HG03442 (cell line): ENCODE results near the gene AGRP.

ENCODE experiments used
- ATAC-seq: cut with Tn5 transposase; IDR thresholded peaks from one replicate; pipeline ENCODE4 v1.9.1; 2021; ENCODE audit warnings: mild to moderate bottlenecking, moderate library complexity; ENCODE audit not compliant: unreplicated experiment

Gene AGRP

GRCh38 chr16:67445913-67446907, 37.1 kb downstream of the AGRP start:
- no peak for ATAC-seq

- ATAC-seq = no peak
Measured at GRCh38 chr16:67445441-67445912, 37.9 kb downstream of the AGRP start.

DNA sequence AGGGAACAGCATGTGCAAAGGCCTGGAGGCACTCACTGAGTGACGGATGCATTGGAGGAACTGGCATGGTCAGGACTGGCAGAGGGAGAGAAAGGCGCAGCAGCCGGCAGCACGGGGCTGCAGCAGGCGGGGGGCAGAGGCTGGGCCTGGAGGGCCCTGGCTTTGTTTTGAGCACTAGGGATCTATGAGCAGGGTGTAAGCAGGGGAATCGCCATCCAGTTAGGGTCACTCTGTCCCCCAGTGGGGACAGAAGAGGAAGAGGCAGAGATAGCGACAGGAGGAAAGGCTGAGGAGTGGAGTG, 38.3 kb downstream of the AGRP start:
- ATAC-seq = no peak

DNA sequence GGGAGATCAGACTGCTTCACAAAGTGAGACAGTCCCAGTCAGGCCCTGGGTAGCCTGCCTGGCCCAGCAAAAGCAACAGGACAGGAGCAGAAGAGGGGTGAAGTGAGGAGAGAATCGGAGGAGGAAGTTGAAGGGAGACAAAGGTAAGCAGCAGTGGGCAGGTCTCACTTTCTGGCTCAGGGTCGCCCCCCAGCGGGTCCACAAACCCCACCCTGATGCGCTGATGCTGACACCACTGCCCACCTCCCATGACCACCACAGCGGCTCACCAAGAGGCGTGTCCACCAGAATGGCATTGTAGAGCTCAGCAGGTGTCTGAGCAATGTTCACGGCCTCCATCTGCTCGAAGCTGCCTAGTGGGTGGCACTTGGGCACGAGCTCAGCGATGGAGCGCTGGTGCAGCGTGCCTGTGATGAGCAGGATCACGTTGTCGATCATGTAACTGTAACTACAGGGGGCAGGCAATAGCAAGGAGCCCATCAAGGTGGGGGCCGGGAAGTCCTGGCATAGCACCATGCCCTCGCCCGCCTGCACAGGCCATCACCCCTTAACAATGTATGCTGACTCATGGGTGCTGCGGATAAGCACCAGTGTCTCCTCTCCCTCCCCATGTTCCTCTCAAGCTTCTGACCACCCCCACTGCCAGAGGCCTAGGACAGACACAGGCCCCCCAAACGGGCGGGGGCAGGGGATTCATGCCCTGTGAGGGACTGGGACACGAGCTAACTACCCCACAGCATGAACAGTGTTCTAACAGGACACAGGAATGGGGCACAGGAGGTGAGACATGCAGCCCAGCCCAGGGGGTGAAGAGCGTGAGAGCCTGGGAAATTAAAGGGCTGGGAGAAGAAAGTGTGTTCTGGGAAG, 38.9 kb downstream of the AGRP start:
- no peak for ATAC-seq

- no peak for ATAC-seq
Measured at GRCh38 chr16:67443265-67443664, 40.1 kb downstream of the AGRP start.

DNA sequence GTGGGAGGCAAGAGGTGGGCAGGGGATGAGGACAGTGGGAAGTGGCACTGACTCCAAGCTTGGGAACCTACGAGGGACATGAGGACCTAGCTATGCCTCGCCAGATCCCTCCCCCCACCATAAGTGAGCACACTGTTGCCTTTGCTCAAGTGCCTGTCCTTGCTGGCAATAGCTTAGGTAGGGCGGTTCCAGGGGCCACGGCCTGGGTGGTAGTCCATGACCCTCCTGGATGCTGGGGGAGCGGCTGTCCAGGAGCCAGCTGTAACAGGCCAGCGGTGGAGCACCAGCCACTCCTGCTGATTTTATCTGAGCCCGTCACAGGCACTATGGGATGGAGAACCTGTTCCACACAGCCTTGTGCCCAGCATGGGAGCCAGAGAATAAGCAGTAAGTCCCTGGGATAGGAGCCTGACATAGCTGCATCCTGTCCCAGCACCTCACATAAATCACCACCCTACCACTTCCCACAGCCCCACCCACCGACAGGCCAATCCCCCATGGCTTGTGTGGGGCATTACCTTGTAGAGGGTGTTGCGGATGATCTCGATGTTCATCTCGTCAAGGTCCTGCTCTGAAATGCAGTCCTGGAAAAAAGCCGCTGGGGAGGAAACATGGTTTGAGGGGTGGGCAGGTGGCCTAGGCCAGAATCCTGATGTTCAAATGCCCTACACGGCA, 40.6 kb downstream of the AGRP start:
- ATAC-seq = no peak

- no peak for ATAC-seq
Measured at GRCh38 chr16:67441907-67442306, 41.4 kb downstream of the AGRP start.

- no peak for ATAC-seq
Measured at GRCh38 chr16:67441271-67441753, 42.0 kb downstream of the AGRP start.

- no peak for ATAC-seq
Measured at GRCh38 chr16:67438824-67439393, 44.4 kb downstream of the AGRP start.

DNA sequence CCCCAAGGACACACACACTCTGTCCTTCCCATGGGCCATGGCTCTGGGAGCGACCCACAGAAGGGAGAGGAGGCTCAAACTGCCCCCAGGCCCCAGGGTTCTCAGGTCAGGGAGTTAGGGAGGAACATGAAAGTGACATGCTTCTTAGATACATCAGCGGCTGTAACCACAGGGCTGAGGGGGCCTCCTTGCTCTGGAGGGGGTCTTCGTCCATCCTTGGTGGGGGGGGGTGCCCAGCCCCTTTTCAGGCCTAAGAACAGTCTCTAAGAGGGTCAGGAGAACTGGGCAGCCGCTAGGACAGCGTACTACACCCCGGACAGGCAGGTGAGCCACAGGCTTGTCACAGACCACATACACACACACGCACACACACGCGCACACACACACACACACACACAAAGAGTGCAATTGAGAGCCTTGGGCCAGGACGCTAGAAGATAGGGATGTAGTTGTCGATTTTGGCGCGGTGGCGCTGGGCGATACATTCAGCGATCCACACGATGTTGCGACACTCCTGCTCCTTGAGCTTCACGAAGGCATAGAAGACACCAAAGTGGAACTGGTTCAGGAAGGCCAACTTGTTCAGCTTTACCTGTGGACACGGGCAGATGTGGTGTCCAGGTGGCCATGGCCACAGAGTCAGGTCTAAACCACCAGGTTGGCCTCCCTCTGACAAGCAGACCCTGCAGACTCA, 45.1 kb downstream of the AGRP start:
- ATAC-seq = no peak

DNA sequence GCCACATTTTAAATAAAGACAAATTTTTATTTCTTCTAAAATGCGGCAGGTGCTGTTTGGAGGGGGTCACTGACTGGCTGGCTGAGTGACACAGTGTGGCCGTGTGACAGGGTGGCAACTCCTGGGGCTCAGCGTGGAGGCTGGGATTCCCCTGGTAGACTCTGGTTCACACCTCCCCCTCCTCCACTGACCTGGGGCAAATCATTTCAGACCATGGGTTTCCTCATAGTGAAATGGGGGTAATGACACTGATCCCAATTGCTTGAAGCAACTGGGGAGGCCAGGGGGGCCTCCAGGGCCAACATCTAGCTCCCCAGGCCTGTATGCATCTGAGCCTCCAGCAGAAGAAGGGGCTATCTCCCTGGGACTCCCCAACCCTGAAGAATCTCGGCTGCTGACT, 45.8 kb downstream of the AGRP start:
- ATAC-seq = no peak

- no peak for ATAC-seq
Measured at GRCh38 chr16:67436640-67437193, 46.6 kb downstream of the AGRP start.

- no peak for ATAC-seq
Measured at GRCh38 chr16:67435758-67436164, 47.6 kb downstream of the AGRP start.

- no peak for ATAC-seq
Measured at GRCh38 chr16:67433131-67433719, 50.1 kb downstream of the AGRP start.
